GM18526 (cell line): Measurements from ENCODE around the gene SLC26A6.

Source experiments
- POLR2A ChIP-seq: IDR thresholded peaks from 3 replicates; pipeline ENCODE4 v1.6.1; 2011; ENCODE audit not compliant: insufficient read length; ENCODE audit errors: extremely low read depth

SLC26A6 gene

GRCh38 chr3:48644898-48645760 is 9.9 kb upstream of the SLC26A6 start:
- TF ChIP-seq POLR2A, result no peak

- TF ChIP-seq POLR2A, result no peak
Measured at GRCh38 chr3:48642605-48643004, 7.3 kb upstream of the SLC26A6 start.

GRCh38 chr3:48641396-48641795 is 6.1 kb upstream of the SLC26A6 start:
- no peak for TF ChIP-seq POLR2A

- no peak for TF ChIP-seq POLR2A
Measured at GRCh38 chr3:48639944-48640606, 4.8 kb upstream of the SLC26A6 start.

DNA sequence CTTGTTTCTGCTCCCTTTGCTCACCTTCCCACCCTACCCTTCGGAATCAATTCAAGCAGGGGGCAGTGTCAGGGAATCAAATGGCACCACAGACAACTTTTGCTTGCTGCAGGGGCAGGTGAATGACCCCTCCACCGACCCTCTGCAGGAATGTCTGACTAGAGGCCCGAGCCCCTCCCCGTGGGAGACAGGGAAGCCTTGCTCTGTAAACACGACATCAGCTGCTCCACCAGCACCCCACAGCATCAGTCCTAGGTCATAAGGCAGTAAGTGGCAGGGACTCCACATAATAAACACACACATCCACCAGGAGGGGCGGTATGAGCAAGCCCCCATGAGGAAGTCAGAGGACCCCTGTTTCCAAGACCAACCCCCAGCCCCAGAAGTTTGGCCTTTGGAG is 2.0 kb upstream of the SLC26A6 start:
- TF ChIP-seq POLR2A, result no peak

GRCh38 chr3:48636149-48636655 is 941 bp upstream of the SLC26A6 start:
- TF ChIP-seq POLR2A, result no peak

DNA sequence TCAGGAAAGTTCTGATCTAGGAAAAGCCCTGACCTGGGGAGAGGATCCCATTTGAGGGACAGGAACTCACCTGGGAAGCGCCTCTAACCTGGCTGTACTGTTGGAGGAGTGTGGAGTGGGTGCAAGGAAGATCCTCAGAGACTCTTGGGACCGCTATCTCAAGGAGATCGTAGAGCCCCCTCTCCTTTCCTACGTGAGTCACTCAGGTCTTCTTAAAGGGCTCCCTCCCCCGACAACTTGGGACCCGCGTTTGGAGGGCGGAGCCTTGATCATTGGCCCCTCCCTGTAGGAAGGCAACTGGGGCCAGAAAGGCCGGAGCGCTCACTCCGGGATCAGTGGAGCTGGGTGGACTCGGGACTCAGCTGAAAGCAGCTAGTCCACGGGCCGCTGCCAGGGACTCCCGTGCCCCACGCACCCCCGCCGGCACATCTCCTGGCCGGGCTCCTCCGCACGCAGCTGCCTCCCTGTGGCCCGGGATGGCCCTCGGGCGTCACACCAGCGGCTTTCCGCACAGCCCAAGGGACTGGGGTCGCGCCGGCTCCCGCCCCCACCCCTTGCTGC is 520 bp downstream of the SLC26A6 start:
- TF ChIP-seq POLR2A, result no peak

GRCh38 chr3:48633743-48634142 is 1.5 kb downstream of the SLC26A6 start:
- no peak for TF ChIP-seq POLR2A

DNA sequence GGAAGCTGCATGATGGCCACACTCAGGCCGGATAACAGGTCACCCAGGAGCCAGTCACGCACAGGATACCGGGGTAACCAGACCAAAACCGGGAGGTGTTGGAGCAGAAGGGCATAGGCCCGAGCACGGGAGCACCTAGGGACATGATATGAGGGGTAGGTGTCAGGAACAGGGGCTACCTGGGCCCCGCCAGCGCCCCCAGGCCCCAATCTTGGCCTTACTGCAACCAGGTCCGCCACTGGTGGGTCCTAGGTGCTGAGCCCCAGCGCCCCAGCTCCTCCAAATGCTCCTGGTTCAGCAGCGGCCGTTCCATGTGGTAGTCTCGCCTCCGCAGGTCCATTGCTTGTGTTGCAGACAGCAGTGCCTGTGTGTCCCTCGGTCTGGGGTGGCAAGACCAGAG is 2.0 kb downstream of the SLC26A6 start:
- TF ChIP-seq POLR2A, result no peak

- TF ChIP-seq POLR2A, result no peak
Measured at GRCh38 chr3:48631516-48632448, 3.5 kb downstream of the SLC26A6 start.

GRCh38 chr3:48630833-48631232 is 4.4 kb downstream of the SLC26A6 start:
- no peak for TF ChIP-seq POLR2A

- TF ChIP-seq POLR2A, result no peak
Measured at GRCh38 chr3:48630407-48630806, 4.9 kb downstream of the SLC26A6 start.

DNA sequence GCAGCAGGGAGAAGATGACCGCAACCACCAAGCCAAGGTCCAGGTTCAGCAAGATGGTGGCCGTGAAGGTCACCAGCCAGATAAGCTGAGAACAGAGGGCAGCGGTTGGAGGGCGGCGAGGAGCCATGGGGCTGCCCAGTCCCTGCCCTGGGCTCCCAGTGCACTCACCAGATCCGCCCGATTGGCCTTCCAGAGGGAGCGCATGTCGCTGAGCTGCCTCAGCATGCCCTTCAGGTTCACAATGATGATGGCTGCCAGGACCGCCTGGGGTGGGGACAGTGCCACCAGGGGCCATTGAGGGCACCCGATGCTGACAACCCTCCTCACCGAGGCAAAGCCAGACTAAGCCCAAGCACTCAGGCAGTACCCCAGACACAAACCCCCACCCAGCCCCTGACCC is 5.4 kb downstream of the SLC26A6 start:
- TF ChIP-seq POLR2A, result no peak

GRCh38 chr3:48628277-48629017 is 6.8 kb downstream of the SLC26A6 start:
- no peak for TF ChIP-seq POLR2A

DNA sequence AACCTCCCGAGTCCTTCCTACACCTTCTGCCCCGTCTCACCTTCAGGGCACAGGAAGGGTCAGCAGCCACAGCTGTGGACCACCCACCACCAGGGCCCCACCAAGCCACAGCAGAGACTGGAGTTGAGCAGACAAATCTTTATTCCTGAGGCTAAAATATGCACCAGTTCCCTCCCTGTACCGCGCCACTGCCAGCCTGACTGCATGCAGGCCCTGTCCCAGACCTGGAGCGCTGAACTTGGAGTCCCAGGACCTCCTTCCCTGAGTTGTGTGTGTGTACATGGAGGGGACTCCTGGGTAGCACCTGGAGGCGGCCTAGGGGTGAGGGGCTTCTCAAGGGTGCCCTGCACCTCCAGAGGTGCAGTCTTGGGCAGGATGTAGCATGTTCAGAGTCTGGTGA is 9.7 kb downstream of the SLC26A6 start:
- no peak for TF ChIP-seq POLR2A

DNA sequence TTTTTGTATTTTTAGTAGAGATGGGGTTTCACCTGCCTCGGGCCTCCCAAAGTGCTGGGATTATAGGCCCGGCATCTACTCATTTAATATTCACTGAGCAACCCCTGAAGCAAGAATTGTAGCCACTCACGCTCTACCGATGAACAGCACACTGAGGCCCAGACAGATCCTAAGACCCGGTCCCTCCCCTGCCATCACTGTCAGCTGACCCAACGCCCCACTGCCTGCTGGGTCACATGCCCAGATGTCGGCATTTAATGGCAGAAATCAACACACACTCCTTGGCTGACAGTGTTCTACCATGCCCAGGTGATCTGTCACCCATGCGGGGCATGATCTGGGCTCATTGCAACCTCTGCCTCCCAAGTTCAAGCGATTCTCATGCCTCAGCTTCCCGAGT is 10.5 kb downstream of the SLC26A6 start:
- no peak for TF ChIP-seq POLR2A
